Neural cell (in vitro differentiated cells): Measurements from ENCODE around the gene ARMC9. TPM values are rescaled to one million over a fixed set of nuclear protein-coding genes. Genes with fewer than 3 reads are reported as not detected.

ENCODE experiments used
- H2AFZ ChIP-seq: fragments of 200-600, 300-800 bp; sonication (generic), shearing (Covaris generic); 2 replicates; pipeline ENCODE4 v1.6.0; 2014; ENCODE audit warnings: low read depth, mild to moderate bottlenecking, antibody characterized with exemption, low read length, moderate library complexity
- H3F3A ChIP-seq: fragments of 200-600 bp; shearing (Covaris generic); 2 replicates; pipeline ENCODE4 v1.6.1; 2016; ENCODE audit warnings: mild to moderate bottlenecking, moderate library complexity, mixed read lengths, antibody characterized with exemption, low read length; ENCODE audit not compliant: insufficient read depth, poor library complexity, severe bottlenecking
- H3K27ac ChIP-seq: fragments of 200-600, 300-800 bp; sonication (generic), shearing (Covaris generic); 2 replicates; pipeline ENCODE4 v1.5.1; 2014; ENCODE audit warnings: mild to moderate bottlenecking, low read length, moderate library complexity
- H3K27me3 ChIP-seq: fragments of 300-800, 200-600 bp; sonication (generic), shearing (Covaris generic); 2 replicates; pipeline ENCODE4 v1.6.0; 2014; ENCODE audit warnings: mild to moderate bottlenecking, low read depth, low read length, moderate library complexity; ENCODE audit not compliant: insufficient read depth
- H3K36me3 ChIP-seq: fragments of 300-800, 200-600 bp; sonication (generic), shearing (Covaris generic); 2 replicates; pipeline ENCODE4 v1.5.1; 2014; ENCODE audit warnings: mild to moderate bottlenecking, antibody characterized with exemption, low read length, moderate library complexity; ENCODE audit not compliant: insufficient read depth
- H3K4me2 ChIP-seq: fragments of 300-800, 200-600 bp; sonication (generic), shearing (Covaris generic); 2 replicates; pipeline ENCODE4 v1.6.0; 2014; ENCODE audit warnings: mild to moderate bottlenecking, low read length
- H3K4me3 ChIP-seq: fragments of 300-800, 200-600 bp; sonication (generic), shearing (Covaris generic); 2 replicates; pipeline ENCODE4 v1.5.1; 2014; ENCODE audit warnings: mild to moderate bottlenecking, low read length, moderate library complexity
- H3K79me2 ChIP-seq: fragments of 200-600 bp; shearing (Covaris generic); replicated peaks from 2 replicates; pipeline ENCODE4 v1.6.0; 2014; ENCODE audit warnings: mild to moderate bottlenecking, low read length, moderate library complexity; ENCODE audit not compliant: insufficient read depth
- H3K9ac ChIP-seq: fragments of 300-800, 200-600 bp; sonication (generic), shearing (Covaris generic); 2 replicates; pipeline ENCODE4 v1.6.1; 2016; ENCODE audit warnings: mild to moderate bottlenecking, low read length, mixed read lengths
- H3K9me2 ChIP-seq: fragments of 200-600 bp; shearing (Covaris generic); 2 replicates; pipeline ENCODE4 v1.6.1; 2016; ENCODE audit warnings: mild to moderate bottlenecking, low read length, mixed read lengths; ENCODE audit not compliant: insufficient read depth
- H3K9me3 ChIP-seq: fragments of 200-600, 300-800 bp; sonication (generic), shearing (Covaris generic); 2 replicates; pipeline ENCODE4 v1.6.1; 2016; ENCODE audit warnings: mild to moderate bottlenecking, mixed run types, low read length, moderate library complexity, mixed read lengths
- H4K20me1 ChIP-seq: fragments of 200-600 bp; shearing (Covaris generic); 2 replicates; pipeline ENCODE4 v1.6.1; 2016; ENCODE audit warnings: mild to moderate bottlenecking, mixed run types; ENCODE audit not compliant: insufficient read depth
- CTCF ChIP-seq: fragments of 450-650 bp; IDR thresholded peaks from 2 replicates; pipeline ENCODE4 v1.5.1; 2014; ENCODE audit warnings: antibody characterized with exemption, mild to moderate bottlenecking, moderate library complexity; ENCODE audit not compliant: poor library complexity, severe bottlenecking
- EP300 ChIP-seq: fragments of 450-650 bp; conservative IDR thresholded peaks from 2 replicates; pipeline ENCODE4 v1.6.1; 2014; ENCODE audit warnings: antibody characterized with exemption, mild to moderate bottlenecking, moderate library complexity; ENCODE audit not compliant: poor library complexity, severe bottlenecking
- EZH2 ChIP-seq: fragments of 200-600, 300-800 bp; shearing (Covaris generic), sonication (generic); IDR thresholded peaks from 2 replicates; pipeline ENCODE4 v1.6.1; 2014; ENCODE audit warnings: antibody characterized with exemption, low read length, borderline replicate concordance, mild to moderate bottlenecking; ENCODE audit not compliant: insufficient read depth, poor library complexity, severe bottlenecking
- MXI1 ChIP-seq: fragments of 450-650 bp; conservative IDR thresholded peaks from 2 replicates; pipeline ENCODE4 v1.6.1; 2014; ENCODE audit warnings: antibody characterized with exemption, mild to moderate bottlenecking; ENCODE audit not compliant: poor library complexity, severe bottlenecking
- POLR2AphosphoS5 ChIP-seq: IDR thresholded peaks from 2 replicates; pipeline ENCODE4 v1.6.1; 2012
- RAD21 ChIP-seq: fragments of 450-650 bp; conservative IDR thresholded peaks from 2 replicates; pipeline ENCODE4 v1.6.1; 2014; ENCODE audit warnings: antibody characterized with exemption, mild to moderate bottlenecking, moderate library complexity
- REST ChIP-seq: IDR thresholded peaks from 2 replicates; pipeline ENCODE4 v1.6.1; 2012; ENCODE audit warnings: borderline replicate concordance
- SMC3 ChIP-seq: fragments of 450-650 bp; conservative IDR thresholded peaks from 2 replicates; pipeline ENCODE4 v1.6.1; 2014; ENCODE audit warnings: antibody characterized with exemption, mild to moderate bottlenecking, moderate library complexity; ENCODE audit not compliant: poor library complexity
- TAF1 ChIP-seq: IDR thresholded peaks from 2 replicates; pipeline ENCODE4 v1.6.1; 2012; ENCODE audit warnings: low read depth
- polyA plus RNA-seq: library from polyadenylated mRNA; depleted of rRNA; stranded (reverse); fragments of >200 nt; gene quantifications from 2 replicates; pipeline ENCODE4 v1.2.3, GENCODE V29; 2014

The ARMC9 gene
- polyA plus RNA-seq, 1 donor from 2014 or later = 13.9 TPM

GRCh38 chr2:231212329-231212845, 14.0 kb downstream of the ARMC9 start:
- Histone ChIP-seq H3F3A (no peaks in the 10 kb centered on the region), H3K4me3 (no peak overlapping the region), H4K20me1 (no peaks in the 10 kb centered on the region), H3K79me2 (no peaks in the 10 kb centered on the region), H3K9me2 (no peaks in the 10 kb centered on the region), H3K4me2 (no peak overlapping the region), H3K27me3 (no peaks in the 10 kb centered on the region), H3K36me3 (no peaks in the 10 kb centered on the region), H3K27ac (no peak overlapping the region), H3K9me3 (no peaks in the 10 kb centered on the region), H2AFZ (no peak overlapping the region), H3K9ac (no peak overlapping the region)
- TF ChIP-seq POLR2AphosphoS5 = no peak
- TF ChIP-seq TAF1 = no peak
- TF ChIP-seq EZH2 = no peak
- TF ChIP-seq CTCF = no peak
- no peak for TF ChIP-seq SMC3
- no peak for TF ChIP-seq EP300
- no peak for TF ChIP-seq REST
- TF ChIP-seq RAD21 = no peak
- no peak for TF ChIP-seq MXI1

- Histone ChIP-seq H3K27me3 (no peaks in the 10 kb centered on the region), H3K4me2 (no peak overlapping the region), H3K79me2 (no peaks in the 10 kb centered on the region), H4K20me1 (no peaks in the 10 kb centered on the region), H3K9me2 (no peaks in the 10 kb centered on the region), H3K36me3 (no peaks in the 10 kb centered on the region), H3K9ac (no peak overlapping the region), H3K4me3 (no peak overlapping the region), H3K9me3 (no peaks in the 10 kb centered on the region), H2AFZ (no peak overlapping the region), H3K27ac (no peak overlapping the region), H3F3A (no peaks in the 10 kb centered on the region)
- TF ChIP-seq POLR2AphosphoS5 (no peak), TAF1 (no peak), CTCF (no peak), REST (no peak), SMC3 (no peak), EP300 (no peak), EZH2 (no peak), MXI1 (no peak), RAD21 (no peak)
Observed at GRCh38 chr2:231213931-231214642, 15.7 kb downstream of the ARMC9 start.
